Central memory CD4-positive, alpha-beta T cell (primary cell): Measurements from ENCODE around the gene TMEM109.

Source experiments
- DNase-seq: peaks from one replicate; pipeline ENCODE4 v3.0.0; 2022

The TMEM109 gene

DNA sequence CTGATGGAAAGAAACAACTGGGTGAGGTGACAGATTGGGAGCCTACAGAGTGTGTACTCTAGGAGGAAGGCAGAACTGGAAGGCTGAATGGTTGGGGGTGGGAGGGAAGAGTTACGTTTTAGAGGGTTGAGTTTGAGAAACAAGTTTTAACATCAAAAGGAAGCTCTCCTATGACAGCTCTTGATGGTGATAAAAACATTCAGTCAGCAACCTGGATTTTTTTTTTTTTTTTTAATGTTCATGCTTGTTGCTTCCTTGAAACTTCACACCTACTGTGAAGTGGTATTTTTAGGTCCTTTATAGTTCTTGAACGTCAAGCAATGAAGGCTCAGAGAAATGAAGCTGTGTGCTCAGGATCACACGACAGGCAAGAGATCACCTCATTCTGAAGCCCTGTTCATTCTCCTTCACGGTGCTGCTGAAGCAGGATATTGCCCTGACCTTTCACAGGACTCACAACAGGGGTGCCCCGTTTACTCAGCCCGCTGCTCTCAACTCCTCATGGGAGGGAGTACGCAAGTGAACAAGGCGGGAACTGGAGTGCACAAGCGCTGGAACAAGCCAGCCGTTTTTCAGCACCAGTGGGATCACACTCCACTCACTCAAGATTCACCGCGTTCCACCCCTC is 1.6 kb upstream of the TMEM109 start:
- peak; percentile 65 for DNase-seq

DNA sequence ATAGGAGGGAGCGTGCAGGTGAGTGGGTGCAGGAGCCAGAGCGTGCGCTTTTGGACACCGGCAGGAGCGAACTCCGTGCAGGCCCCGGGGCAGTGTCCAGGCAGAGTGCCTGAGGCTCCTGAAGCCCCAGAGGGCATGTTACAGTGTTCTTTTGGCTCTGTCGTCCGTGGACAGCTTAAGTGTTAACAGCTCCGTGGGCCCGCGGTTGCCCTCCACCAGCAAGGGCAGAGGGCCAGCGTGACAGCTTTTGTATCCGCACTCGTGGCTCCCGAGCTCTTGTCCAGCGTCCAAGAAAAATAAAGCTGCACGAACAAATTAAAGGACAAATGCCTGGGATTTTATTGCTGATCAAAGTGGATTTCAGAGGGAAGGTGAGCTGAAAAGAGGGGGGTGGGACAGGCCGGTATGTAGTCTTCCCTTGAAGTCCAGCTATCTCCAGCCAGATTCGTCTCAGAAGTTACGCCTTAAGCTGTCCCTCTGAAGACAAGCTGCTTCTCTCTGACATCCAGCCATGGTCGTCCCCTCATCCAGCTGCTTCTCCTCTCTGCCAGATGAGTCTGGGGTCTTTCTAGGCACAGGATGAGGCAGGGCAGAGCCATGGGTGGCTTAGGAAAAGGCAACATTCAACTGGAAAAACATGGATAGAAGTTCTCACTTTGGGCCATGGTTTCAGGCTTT is 968 bp upstream of the TMEM109 start:
- no peak for DNase-seq

GRCh38 chr11:60914633-60915247 is 782 bp downstream of the TMEM109 start:
- no peak for DNase-seq

GRCh38 chr11:60915248-60915914 is 1.4 kb downstream of the TMEM109 start:
- DNase-seq, result peak; percentile 63

DNA sequence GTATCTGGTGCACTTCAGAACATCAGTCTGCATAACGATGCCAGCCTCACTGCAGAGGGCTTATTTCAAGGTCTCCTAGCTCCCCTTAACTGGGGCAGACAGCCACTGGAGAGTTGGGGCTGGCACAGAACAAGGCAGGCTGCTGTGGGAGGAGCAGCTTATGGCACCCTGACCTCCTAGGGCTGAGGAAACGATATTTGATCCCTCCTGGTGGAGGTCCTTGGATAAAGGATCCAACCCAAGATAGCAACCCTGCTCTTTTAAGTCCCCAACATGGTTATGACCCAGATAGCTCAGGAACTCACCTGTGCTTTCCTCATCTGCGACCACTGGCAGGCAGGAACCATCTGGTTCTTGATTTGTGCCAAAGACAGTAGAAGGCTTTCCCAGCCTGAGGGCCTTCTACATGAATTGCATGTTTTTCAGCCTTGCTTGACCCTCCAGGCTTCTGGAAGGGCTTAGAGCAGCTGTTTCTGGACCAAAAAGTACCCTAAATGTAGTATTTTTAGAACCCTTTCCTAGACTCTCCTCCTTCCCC is 2.8 kb downstream of the TMEM109 start:
- DNase-seq, result no peak

DNA sequence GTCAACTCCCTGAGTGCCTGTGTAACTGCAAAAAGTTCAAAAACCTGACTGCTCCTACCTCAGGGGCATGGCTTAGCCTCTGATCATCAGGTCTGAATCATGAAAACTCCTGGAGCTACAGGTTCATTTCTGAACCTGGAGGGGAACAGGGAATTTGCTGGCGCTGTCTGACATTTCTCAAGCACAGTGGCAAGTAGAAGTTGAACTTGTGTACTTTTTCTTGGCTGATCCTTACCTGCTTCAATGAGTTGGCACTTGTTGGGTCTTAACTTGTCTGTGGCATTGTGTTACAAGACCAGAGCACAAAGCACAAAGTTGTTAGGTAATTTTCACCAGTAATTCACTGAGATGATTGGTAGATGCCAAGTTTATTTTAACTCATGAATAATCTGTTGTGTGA is 3.3 kb downstream of the TMEM109 start:
- DNase-seq, result no peak

DNA sequence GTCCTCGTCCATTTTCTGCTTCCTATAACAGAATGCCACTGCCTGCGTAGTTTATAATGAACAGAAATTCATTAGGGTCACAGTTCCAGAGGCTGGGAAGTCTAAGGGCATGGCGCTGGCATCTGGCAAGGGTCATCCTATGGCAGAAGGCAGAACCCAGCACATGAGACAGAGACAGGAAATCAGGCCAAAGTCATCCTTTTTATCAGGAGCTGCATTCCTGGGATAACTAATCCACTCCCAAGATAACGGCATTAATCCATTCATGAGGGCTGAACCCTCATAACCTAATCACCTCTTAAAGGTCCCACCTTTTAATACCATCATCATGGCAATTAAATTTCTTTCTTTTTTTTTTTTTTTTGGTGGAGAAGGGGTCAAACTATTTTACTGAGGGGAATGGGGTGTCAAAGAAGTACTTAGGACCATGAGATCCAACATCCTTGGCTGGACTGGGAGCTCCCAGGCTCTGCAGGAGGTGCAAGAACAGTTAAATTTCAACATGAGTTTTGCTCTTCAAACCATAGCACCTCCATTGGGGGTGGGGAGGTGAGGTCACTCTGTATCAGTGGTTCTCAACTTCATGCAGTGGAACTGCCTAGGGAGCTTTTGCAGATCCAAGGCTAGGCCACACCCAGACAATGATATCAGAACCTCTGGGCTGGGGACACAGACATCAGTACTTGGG is 4.4 kb downstream of the TMEM109 start:
- DNase-seq, result no peak

- no peak for DNase-seq
These were observed 4.9 kb downstream of the TMEM109 start for GRCh38 chr11:60918939-60919265.

DNA sequence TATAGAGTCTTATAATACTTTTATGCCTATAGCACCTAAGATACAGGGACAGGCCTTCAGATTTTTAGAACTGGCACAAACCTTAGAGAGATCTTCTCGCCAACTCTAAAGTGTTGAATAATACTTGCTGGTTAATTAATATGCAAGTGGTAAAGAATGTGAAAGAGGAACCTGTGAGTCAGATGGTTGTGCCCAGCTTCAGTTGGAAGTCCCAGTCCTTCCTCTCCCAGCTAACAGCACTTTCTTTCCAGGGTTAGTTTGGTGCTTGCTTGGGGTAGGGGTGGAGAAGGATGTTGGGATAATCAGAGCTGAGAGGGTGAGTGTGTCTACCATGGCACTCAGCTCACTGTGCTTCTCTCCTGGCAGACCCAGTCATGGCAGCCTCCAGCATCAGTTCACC is 5.4 kb downstream of the TMEM109 start:
- no peak for DNase-seq

DNA sequence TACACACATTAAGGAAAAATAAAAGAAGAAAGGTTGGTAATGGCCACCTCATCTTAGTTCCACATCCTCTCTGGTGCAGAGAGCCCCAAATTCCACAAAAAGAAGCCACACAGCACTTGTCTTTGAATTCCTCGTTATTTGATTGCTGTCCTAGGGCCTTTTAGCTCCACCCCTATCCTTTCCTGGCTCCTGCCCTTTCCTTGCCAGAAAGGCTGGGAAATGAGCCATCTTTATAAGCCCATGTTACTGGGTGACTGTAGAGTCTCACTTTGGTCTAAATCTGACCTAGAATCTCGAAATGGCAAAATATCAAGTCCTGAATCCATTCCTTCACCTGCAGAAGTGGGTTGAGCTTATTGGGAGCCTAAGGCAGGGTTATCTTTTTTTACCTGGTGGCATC is 6.0 kb downstream of the TMEM109 start:
- DNase-seq, result no peak

DNA sequence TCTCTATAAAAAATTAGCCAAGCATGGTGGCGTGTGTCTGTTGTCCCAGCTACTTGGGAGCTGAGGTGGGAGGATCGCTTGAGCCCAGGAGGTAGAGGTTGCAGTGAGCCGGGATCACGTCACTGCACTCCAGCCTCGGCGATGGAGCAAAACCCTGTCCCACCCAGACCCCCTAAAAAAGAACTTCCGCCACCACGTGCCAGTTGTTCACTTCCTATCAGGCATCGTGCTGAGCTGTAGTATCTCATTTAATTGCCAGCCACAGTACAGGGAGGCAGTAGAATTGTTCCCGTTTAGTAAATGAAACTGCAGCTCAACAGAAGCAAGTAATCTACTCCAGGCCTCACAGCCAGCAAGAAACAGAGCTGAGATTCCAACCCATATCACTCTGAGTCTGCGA is 7.3 kb downstream of the TMEM109 start:
- DNase-seq, result no peak

DNA sequence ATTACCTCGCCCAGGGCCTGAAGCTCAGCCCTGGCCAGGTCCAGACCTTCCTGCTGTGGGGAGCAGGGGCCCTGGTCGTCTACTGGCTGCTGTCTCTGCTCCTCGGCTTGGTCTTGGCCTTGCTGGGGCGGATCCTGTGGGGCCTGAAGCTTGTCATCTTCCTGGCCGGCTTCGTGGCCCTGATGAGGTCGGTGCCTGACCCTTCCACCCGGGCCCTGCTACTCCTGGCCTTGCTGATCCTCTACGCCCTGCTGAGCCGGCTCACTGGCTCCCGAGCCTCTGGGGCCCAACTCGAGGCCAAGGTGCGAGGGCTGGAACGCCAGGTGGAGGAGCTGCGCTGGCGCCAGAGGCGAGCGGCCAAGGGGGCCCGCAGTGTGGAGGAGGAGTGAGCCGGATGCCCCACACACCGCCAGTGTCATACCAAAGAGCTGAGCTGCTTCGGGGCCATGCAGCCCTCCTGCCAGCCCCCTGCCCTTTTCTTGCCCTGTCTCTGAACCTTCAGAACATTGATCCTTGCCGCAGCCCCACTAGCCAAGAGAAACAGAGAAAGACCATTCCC is 7.9 kb downstream of the TMEM109 start:
- DNase-seq, result no peak

- DNase-seq, result no peak
These were observed 8.9 kb downstream of the TMEM109 start for GRCh38 chr11:60922906-60923305.

DNA sequence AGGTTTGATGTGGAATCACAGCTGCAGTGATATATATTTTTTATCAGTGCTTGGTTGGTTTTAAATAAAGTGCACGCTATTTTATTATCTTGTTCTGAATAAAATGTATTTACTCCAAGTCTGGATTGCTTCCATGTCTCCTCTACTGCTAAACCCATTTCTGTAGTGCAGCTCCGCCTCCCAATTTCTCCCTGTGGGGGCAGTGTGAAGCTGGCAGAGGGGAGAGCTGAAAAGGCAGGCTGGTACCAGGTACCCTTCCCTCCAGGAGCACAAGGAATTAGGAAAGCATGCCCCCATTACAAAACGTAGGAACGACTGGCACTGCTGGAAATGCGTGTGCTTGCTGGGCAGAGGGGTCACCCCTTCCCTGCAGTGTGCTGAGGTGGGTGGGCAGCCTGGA is 9.4 kb downstream of the TMEM109 start:
- no peak for DNase-seq

DNA sequence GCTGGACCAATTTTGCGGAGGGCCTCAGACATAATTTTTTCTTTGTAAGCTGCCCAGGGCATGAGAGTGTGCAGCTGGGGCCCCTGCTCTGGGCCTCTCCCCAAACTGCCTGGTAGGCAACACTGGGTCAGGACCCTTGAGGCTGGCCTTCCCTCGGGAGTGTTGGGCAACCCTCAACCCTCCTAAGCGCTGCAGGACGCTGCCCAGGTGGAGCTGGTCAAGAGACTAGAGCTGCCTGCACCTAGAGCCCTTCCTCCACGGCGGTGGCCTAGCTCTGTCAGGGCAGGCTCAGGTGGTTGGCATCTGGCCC is 9.8 kb downstream of the TMEM109 start:
- DNase-seq, result no peak

- no peak for DNase-seq
These were observed 10.3 kb downstream of the TMEM109 start, which contains the start of gene TMEM132A for GRCh38 chr11:60924110-60924905. TSS of gene TMEM132A (plus strand) at chr11:60924460. CDS start at chr11:60924634, 174 bp downstream.

GRCh38 chr11:60924906-60925853 is 11.2 kb downstream of the TMEM109 start:
- DNase-seq, result no peak

DNA sequence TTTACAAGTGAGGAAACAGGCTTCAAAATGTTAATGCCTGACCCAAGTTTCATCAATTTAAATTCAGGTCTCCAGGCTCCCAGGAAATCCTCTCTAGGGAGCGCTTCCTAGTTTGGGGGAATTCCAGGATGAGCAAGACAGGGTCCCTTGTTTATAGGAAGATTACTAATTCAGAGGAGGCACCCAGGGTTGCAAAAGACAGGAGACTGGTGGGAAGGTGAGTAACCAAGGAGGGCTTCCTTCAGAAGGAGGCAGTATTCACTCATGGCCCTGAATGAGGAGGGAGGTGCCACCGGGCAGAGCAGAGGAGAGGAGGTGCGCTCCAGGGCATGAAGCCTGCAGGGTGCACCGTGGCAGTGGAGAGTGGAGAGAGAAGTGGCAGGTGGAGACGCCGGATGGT is 11.9 kb downstream of the TMEM109 start:
- no peak for DNase-seq

DNA sequence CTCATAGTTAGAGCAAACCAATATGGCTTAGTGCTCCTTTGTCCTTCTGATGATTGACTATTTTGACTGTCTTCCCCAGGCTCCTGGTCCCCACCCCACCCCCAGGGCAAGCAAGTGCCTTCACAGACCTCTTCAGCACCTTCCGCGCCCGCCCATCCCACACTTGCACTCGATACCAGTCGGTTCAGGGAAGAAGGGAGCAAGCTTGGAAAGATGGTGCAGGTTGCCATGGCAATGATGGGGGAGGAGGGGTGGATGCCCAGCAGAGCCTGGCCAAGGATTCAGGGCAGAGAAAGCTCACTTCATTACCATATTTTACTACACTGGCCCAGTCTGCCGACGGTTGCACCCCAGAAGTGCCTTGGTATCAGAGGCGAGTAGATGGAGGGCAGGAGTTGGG is 12.5 kb downstream of the TMEM109 start:
- DNase-seq, result no peak

DNA sequence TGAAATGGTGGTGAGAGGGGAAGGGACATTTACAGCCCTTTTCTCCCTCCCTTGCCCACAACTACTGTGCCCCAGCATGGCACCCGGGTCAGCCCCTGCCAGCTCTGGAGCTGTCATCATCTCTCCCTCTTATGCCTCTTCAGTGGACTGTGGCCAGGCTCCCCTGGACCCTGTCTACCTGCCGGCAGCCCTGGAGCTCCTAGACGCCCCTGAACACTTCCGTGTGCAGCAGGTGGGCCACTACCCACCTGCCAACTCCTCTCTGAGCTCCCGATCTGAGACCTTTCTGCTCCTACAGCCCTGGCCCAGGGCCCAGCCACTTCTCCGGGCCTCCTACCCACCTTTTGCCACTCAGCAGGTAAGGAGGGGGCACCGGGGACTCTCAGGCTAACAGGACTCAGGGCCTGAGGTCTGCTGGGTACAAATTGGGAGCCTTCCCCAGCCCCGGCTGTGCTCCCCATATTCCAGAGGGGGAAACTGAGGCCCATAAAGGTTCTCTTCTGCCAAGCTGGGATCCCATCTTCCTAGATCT is 13.2 kb downstream of the TMEM109 start:
- no peak for DNase-seq

DNA sequence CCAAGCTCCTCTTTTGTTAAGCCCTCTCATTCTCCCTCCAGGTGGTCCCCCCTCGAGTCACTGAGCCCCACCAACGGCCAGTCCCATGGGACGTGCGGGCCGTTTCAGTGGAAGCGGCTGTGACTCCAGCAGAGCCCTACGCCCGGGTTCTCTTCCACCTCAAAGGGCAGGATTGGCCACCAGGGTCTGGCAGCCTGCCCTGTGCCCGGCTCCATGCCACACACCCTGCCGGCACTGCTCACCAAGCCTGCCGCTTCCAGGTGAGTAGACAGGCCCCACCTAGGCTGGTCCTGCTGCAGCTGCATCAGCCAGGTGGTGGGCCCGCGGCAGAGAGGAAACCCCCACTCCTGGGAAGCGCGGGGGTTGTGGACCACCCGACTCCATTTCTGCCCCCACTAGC is 13.6 kb downstream of the TMEM109 start:
- DNase-seq, result no peak
